ENCODE measurements around the gene DUSP22. TPM values are rescaled to one million over a fixed set of nuclear protein-coding genes. Genes with fewer than 3 reads are reported as not detected.

Gene DUSP22
- polyA plus RNA-seq, 4 donors = 18.8 to 40.0 (median 29.1) TPM

GRCh38 chr6:391559-392440, 99.5 kb downstream of the DUSP22 start, which contains the start of gene IRF4:
IRF4 (plus strand) TSS chr6:391752; CDS start chr6:393153, 1,401 bp downstream.
- no peaks in the 10 kb centered on the region for H3K36me3 ChIP-seq (ENCODE audit: control insufficient read depth in 3 of 3, insufficient read depth in 2 of 3, low read depth in 1 of 3, low read length in 3 of 3)

GRCh38 chr6:392441-393390, 100.4 kb downstream of the DUSP22 start:
- H3K9me3 ChIP-seq (ENCODE audit: control insufficient read depth in 2 of 2, insufficient read depth in 1 of 2, low read depth in 1 of 2, low read length in 1 of 2) = no peaks in the 10 kb centered on the region
- H3K4me1 ChIP-seq (ENCODE audit: control insufficient read depth in 3 of 3, insufficient read depth in 2 of 3, low read depth in 1 of 3, low read length in 2 of 3) = no peaks in the 10 kb centered on the region
- H3K27ac ChIP-seq (ENCODE audit: low read depth in 1 of 3, low read length in 2 of 3) = peak overlapping the region in 1 of 3 donors; percentile 39
- DNase-seq (peak in 1 of 2 donors; percentile 26), FAIRE-seq (no peak)
- H3K27me3 ChIP-seq (ENCODE audit: control insufficient read depth in 3 of 3, insufficient read depth in 3 of 3, low read length in 3 of 3) = peaks cover 16 to 68% (median 26%) of the 10 kb centered on the region in 3 donors
- 1 to 11% (median 9%) methylated on average over 61 to 108 of the region's 108 CpGs for whole genome bisulfite sequencing, 3 donors
- peak overlapping the region in 2 of 3 donors; percentile 59 to 63 for H3K4me3 ChIP-seq (ENCODE audit: low read depth in 1 of 3, low read length in 3 of 3)
- H3K36me3 ChIP-seq (ENCODE audit: control insufficient read depth in 3 of 3, insufficient read depth in 2 of 3, low read depth in 1 of 3, low read length in 3 of 3) = no peaks in the 10 kb centered on the region

More at GRCh38 chr6:391559-392440, 99.5 kb downstream of the DUSP22 start, which contains the start of gene IRF4:
- Histone ChIP-seq H3K4me3 (ENCODE audit: low read depth in 1 of 3, low read length in 3 of 3) (peak within 1 kb of the TSS; percentile 10 to 63 (median 59)), H3K27me3 (ENCODE audit: control insufficient read depth in 3 of 3, insufficient read depth in 3 of 3, low read length in 3 of 3) (peaks cover 17 to 73% (median 26%) of the 10 kb centered on the region in 3 donors), H3K27ac (ENCODE audit: low read depth in 1 of 3, low read length in 2 of 3) (peak within 1 kb of the TSS in 1 of 3 donors; percentile 39), H3K4me1 (ENCODE audit: control insufficient read depth in 3 of 3, insufficient read depth in 2 of 3, low read depth in 1 of 3, low read length in 2 of 3) (no peaks in the 10 kb centered on the region), H3K9me3 (ENCODE audit: control insufficient read depth in 2 of 2, insufficient read depth in 1 of 2, low read depth in 1 of 2, low read length in 1 of 2) (no peaks in the 10 kb centered on the region)
- FAIRE-seq (no peak), DNase-seq (peak in 1 of 2 donors; percentile 16)
- WGBS, 3 donors = 1 to 4% (median 3%) methylated on average over 55 to 82 of the region's 82 CpGs

GRCh38 chr6:393391-394221, 101.3 kb downstream of the DUSP22 start:
- DNase-seq (no peak), FAIRE-seq (no peak)
- H3K27ac ChIP-seq (ENCODE audit: low read depth in 1 of 3, low read length in 2 of 3) = no peak overlapping the region
- no peaks in the 10 kb centered on the region for H3K4me1 ChIP-seq (ENCODE audit: control insufficient read depth in 3 of 3, insufficient read depth in 2 of 3, low read depth in 1 of 3, low read length in 2 of 3)
- H3K4me3 ChIP-seq (ENCODE audit: low read depth in 1 of 3, low read length in 3 of 3) = peak overlapping the region in 2 of 3 donors; percentile 59 to 63
- WGBS, 3 donors = 3 to 4% (median 4%) methylated on average over 47 to 68 of the region's 68 CpGs
- H3K9me3 ChIP-seq (ENCODE audit: control insufficient read depth in 2 of 2, insufficient read depth in 1 of 2, low read depth in 1 of 2, low read length in 1 of 2) = no peaks in the 10 kb centered on the region
- H3K27me3 ChIP-seq (ENCODE audit: control insufficient read depth in 3 of 3, insufficient read depth in 3 of 3, low read length in 3 of 3) = peaks cover 16 to 66% (median 24%) of the 10 kb centered on the region in 3 donors
- no peaks in the 10 kb centered on the region for H3K36me3 ChIP-seq (ENCODE audit: control insufficient read depth in 3 of 3, insufficient read depth in 2 of 3, low read depth in 1 of 3, low read length in 3 of 3)

- H3K9me3 ChIP-seq (ENCODE audit: control insufficient read depth in 2 of 2, insufficient read depth in 1 of 2, low read depth in 1 of 2, low read length in 1 of 2) = no peaks in the 10 kb centered on the region
- no peak overlapping the region for H3K27ac ChIP-seq (ENCODE audit: low read depth in 1 of 3, low read length in 2 of 3)
- H3K36me3 ChIP-seq (ENCODE audit: control insufficient read depth in 3 of 3, insufficient read depth in 2 of 3, low read depth in 1 of 3, low read length in 3 of 3) = no peaks in the 10 kb centered on the region
- 88 to 91% (median 91%) methylated on average over 13 of the region's 13 CpGs for WGBS, 3 donors
- DNase-seq = no peak
- no peaks in the 10 kb centered on the region for H3K4me1 ChIP-seq (ENCODE audit: control insufficient read depth in 3 of 3, insufficient read depth in 2 of 3, low read depth in 1 of 3, low read length in 2 of 3)
- no peak overlapping the region for H3K4me3 ChIP-seq (ENCODE audit: low read depth in 1 of 3, low read length in 3 of 3)
- H3K27me3 ChIP-seq (ENCODE audit: control insufficient read depth in 3 of 3, insufficient read depth in 3 of 3, low read length in 3 of 3) = peaks cover 16 to 65% (median 24%) of the 10 kb centered on the region in 3 donors
- no peak for FAIRE-seq
Measured at GRCh38 chr6:394641-395289, 102.5 kb downstream of the DUSP22 start.

- FAIRE-seq (no peak), DNase-seq (no peak)
- H3K4me3 ChIP-seq (ENCODE audit: low read depth in 1 of 3, low read length in 3 of 3) = no peak overlapping the region
- H3K4me1 ChIP-seq (ENCODE audit: control insufficient read depth in 3 of 3, insufficient read depth in 2 of 3, low read depth in 1 of 3, low read length in 2 of 3) = no peaks in the 10 kb centered on the region
- no peak overlapping the region for H3K27ac ChIP-seq (ENCODE audit: low read depth in 1 of 3, low read length in 2 of 3)
- no peaks in the 10 kb centered on the region for H3K9me3 ChIP-seq (ENCODE audit: control insufficient read depth in 2 of 2, insufficient read depth in 1 of 2, low read depth in 1 of 2, low read length in 1 of 2)
- no peaks in the 10 kb centered on the region for H3K36me3 ChIP-seq (ENCODE audit: control insufficient read depth in 3 of 3, insufficient read depth in 2 of 3, low read depth in 1 of 3, low read length in 3 of 3)
- H3K27me3 ChIP-seq (ENCODE audit: control insufficient read depth in 3 of 3, insufficient read depth in 3 of 3, low read length in 3 of 3) = peaks cover 16 to 59% (median 24%) of the 10 kb centered on the region in 3 donors
- 65 to 75% (median 71%) methylated on average over 10 of the region's 10 CpGs for WGBS, 3 donors
Measured at GRCh38 chr6:395432-396125, 103.3 kb downstream of the DUSP22 start.

- Histone ChIP-seq H3K27ac (ENCODE audit: low read depth in 1 of 3, low read length in 2 of 3) (no peak overlapping the region), H3K27me3 (ENCODE audit: control insufficient read depth in 3 of 3, insufficient read depth in 3 of 3, low read length in 3 of 3) (peaks cover 16 to 53% (median 24%) of the 10 kb centered on the region in 3 donors), H3K4me1 (ENCODE audit: control insufficient read depth in 3 of 3, insufficient read depth in 2 of 3, low read depth in 1 of 3, low read length in 2 of 3) (no peaks in the 10 kb centered on the region), H3K4me3 (ENCODE audit: low read depth in 1 of 3, low read length in 3 of 3) (no peak overlapping the region), H3K36me3 (ENCODE audit: control insufficient read depth in 3 of 3, insufficient read depth in 2 of 3, low read depth in 1 of 3, low read length in 3 of 3) (no peaks in the 10 kb centered on the region), H3K9me3 (ENCODE audit: control insufficient read depth in 2 of 2, insufficient read depth in 1 of 2, low read depth in 1 of 2, low read length in 1 of 2) (no peaks in the 10 kb centered on the region)
- FAIRE-seq (no peak), DNase-seq (no peak)
- WGBS, 3 donors = 85 to 94% (median 90%) methylated on average over 6 of the region's 6 CpGs
Measured at GRCh38 chr6:396126-396520, 103.8 kb downstream of the DUSP22 start.

GRCh38 chr6:397056-397455, 104.8 kb downstream of the DUSP22 start:
- no peak for FAIRE-seq
- WGBS, 3 donors = 74 to 87% (median 75%) methylated on average over 13 of the region's 13 CpGs
- Histone ChIP-seq H3K27ac (ENCODE audit: low read depth in 1 of 3, low read length in 2 of 3) (no peak overlapping the region), H3K36me3 (ENCODE audit: control insufficient read depth in 3 of 3, insufficient read depth in 2 of 3, low read depth in 1 of 3, low read length in 3 of 3) (no peaks in the 10 kb centered on the region), H3K4me1 (ENCODE audit: control insufficient read depth in 3 of 3, insufficient read depth in 2 of 3, low read depth in 1 of 3, low read length in 2 of 3) (no peaks in the 10 kb centered on the region), H3K4me3 (ENCODE audit: low read depth in 1 of 3, low read length in 3 of 3) (no peak overlapping the region), H3K9me3 (ENCODE audit: control insufficient read depth in 2 of 2, insufficient read depth in 1 of 2, low read depth in 1 of 2, low read length in 1 of 2) (no peaks in the 10 kb centered on the region), H3K27me3 (ENCODE audit: control insufficient read depth in 3 of 3, insufficient read depth in 3 of 3, low read length in 3 of 3) (peaks cover 8 to 45% (median 20%) of the 10 kb centered on the region in 3 donors)
- no peak for DNase-seq

All from small intestine (tissue), 7 donors.